ENCODE results near the gene SPACA6.

DNA sequence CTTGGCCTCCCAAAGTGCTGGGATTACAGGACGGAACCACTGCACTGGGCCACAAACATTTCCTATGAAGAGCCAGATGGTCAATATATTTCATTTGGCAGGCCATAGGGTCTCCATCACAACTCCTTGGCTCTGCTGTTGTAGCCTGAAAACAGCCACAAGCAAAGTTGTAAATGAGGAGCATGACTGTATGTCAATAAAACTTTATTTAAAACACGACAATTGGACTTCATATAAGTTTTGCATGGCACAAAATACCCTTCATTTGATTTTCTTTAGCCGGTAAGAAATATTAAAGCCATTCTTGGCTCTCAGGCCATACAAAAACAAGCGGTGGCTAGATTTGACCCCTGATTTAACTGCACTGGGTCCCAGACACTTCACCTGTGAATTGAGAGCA is 61.6 kb downstream of the SPACA6 start:
- TF ChIP-seq POLR2A (IDR thresholded peaks at IDR 0.05) (no peak), EP300 (IDR thresholded peaks at IDR 0.05) (no peak)
- TF ChIP-seq, protein P1, sequence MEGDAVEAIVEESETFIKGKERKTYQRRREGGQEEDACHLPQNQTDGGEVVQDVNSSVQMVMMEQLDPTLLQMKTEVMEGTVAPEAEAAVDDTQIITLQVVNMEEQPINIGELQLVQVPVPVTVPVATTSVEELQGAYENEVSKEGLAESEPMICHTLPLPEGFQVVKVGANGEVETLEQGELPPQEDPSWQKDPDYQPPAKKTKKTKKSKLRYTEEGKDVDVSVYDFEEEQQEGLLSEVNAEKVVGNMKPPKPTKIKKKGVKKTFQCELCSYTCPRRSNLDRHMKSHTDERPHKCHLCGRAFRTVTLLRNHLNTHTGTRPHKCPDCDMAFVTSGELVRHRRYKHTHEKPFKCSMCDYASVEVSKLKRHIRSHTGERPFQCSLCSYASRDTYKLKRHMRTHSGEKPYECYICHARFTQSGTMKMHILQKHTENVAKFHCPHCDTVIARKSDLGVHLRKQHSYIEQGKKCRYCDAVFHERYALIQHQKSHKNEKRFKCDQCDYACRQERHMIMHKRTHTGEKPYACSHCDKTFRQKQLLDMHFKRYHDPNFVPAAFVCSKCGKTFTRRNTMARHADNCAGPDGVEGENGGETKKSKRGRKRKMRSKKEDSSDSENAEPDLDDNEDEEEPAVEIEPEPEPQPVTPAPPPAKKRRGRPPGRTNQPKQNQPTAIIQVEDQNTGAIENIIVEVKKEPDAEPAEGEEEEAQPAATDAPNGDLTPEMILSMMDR (IDR thresholded peaks at IDR 0.05) = no peak
